Stimulated activated CD8-positive, alpha-beta memory T cell treated with anti-CD3 and anti-CD28 coated beads, Interleukin-4, amount 100 ng/mL, for 48 hours (primary cell): ENCODE results near the gene MSH6.

Experiments used
- DNase-seq: peaks from one replicate; pipeline ENCODE4 v3.0.0-alpha.2; 2020

Gene MSH6, protein sequence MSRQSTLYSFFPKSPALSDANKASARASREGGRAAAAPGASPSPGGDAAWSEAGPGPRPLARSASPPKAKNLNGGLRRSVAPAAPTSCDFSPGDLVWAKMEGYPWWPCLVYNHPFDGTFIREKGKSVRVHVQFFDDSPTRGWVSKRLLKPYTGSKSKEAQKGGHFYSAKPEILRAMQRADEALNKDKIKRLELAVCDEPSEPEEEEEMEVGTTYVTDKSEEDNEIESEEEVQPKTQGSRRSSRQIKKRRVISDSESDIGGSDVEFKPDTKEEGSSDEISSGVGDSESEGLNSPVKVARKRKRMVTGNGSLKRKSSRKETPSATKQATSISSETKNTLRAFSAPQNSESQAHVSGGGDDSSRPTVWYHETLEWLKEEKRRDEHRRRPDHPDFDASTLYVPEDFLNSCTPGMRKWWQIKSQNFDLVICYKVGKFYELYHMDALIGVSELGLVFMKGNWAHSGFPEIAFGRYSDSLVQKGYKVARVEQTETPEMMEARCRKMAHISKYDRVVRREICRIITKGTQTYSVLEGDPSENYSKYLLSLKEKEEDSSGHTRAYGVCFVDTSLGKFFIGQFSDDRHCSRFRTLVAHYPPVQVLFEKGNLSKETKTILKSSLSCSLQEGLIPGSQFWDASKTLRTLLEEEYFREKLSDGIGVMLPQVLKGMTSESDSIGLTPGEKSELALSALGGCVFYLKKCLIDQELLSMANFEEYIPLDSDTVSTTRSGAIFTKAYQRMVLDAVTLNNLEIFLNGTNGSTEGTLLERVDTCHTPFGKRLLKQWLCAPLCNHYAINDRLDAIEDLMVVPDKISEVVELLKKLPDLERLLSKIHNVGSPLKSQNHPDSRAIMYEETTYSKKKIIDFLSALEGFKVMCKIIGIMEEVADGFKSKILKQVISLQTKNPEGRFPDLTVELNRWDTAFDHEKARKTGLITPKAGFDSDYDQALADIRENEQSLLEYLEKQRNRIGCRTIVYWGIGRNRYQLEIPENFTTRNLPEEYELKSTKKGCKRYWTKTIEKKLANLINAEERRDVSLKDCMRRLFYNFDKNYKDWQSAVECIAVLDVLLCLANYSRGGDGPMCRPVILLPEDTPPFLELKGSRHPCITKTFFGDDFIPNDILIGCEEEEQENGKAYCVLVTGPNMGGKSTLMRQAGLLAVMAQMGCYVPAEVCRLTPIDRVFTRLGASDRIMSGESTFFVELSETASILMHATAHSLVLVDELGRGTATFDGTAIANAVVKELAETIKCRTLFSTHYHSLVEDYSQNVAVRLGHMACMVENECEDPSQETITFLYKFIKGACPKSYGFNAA (N-terminal part only)

DNA sequence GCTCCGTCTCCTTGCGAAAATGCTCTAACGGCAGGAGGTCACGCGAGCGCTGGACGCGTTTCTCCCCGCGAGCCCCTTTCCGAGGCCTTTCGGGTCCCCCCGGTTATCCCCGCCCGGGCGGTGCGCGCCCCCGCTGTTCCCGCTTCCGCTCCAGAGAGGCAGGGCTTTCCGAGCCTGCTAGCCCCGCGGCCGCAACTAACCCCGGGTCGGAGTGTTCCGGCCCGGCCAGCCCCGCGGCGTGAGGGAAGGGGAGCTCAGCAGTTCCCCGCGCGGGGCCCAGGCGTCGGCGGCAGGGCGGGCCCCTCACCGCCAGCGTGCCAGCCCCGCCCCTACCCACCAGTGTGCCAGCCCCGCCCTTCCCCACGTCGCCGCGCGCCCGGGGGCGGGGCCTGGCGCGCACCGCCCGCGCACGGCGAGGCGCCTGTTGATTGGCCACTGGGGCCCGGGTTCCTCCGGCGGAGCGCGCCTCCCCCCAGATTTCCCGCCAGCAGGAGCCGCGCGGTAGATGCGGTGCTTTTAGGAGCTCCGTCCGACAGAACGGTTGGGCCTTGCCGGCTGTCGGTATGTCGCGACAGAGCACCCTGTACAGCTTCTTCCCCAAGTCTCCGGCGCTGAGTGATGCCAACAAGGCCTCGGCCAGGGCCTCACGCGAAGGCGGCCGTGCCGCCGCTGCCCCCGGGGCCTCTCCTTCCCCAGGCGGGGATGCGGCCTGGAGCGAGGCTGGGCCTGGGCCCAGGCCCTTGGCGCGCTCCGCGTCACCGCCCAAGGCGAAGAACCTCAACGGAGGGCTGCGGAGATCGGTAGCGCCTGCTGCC lies at the start of gene MSH6:
Gene MSH6, plus strand, starts transcription at position 475 of the 815 bp plus-strand sequence. Its CDS starts 89 bp downstream, at position 564.
- DNase-seq, result peak; percentile 87

DNA sequence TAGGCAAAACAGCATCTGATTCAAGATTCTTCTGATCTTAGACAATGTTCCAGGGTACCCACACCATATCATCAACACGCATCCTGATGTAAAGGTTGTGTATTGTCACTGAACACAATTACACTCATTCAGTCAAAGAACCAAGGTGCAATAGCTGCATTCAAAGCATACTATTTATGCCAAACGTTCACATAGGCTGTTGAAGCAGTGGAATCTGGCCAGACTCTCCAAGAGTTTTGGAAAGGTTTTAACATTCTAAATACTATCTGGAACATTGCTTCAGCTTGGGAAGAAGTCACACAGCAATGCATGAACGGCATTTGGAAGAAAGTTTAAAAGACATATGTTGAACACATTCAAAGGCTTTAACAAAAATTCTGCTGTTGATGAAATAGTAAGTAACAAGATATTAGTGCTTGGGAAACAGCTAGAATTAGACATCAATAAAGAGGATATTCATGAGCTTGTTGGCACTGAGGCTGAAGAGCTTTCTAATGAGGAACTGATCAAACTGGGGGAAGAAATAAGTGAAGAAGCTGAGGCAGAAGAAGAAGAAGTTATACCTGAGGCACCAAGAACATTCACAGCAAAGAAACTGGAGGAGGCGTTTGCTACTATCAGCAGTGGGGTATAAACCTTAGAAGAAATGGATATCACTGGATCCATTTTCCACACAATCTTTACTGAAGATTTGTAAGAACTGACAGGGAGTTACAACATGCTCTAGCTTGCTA lies 47.6 kb upstream of the MSH6 start:
- DNase-seq, result no peak

DNA sequence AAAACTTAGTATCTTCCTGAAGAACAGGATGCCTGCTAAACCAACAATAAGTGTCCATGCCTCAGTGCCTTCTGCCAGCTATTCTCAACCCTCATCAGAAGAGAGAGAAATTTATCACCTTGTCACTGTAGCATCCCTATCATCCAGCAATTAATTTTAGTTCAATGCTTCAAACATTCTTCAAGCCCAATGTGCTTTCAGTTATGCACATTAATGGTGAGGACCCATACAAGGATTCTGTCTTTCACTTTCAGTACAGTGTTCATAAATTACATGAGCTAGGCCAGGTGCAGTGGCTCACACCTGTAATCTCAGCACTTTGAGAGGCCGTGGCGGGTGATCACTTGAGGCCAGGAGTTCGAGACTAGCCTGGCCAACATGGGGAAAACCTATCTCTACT lies 47.0 kb upstream of the MSH6 start:
- DNase-seq, result no peak

DNA sequence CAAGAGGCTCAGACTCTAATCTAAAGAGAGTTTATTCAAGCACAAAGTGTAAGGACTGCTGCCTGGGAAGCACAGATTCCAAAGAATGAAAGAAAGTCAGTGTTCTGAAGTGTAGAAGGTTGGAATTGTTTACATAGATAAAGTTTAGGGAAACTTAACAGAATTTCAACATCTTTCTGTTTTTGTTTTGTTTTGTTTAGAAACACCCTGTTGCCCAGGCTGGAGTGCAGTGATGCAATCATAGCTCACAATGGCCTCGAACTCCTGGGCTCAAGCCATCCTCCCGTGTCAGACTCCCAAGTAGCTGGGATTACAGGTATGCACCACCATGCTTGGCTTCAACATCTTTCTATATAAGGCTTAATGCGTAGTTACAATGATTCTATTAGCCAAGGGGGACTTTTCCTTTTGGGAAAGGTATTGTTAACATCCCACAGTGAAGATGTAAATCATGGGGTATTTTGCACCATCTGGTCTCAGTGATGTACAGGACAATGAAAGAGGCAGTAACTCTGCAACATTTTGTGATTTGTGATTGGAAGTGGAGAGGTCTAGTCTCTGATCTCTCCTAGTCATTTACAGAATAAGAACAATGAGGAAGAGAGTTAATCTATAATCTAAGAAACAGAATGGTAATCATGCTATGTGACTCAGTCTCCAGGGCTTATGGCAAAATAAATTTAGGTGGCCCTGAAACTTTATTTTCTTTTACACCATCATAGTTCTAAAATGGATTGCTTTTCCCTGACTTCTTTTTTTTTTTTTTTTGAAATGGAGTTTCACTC lies 45.6 kb upstream of the MSH6 start:
- DNase-seq, result no peak

DNA sequence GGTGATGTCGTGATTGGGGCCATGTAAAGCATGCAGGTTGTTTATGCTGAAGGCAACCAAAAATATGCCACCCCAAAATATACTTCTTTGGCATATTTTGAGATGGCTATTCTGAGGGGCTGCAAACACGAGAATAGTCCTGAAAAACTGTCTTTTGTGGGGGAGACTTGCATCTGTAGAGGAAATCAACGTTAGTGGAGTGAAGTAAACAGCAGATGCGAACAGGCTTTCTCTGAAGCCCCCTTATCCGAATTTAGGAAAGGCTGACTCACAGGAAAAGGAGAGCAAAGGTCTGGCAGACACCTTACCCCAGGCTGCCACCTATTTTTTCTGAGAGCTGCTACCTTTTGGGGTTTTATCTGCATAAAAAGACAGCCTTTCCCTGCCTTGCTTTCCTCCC lies 44.6 kb upstream of the MSH6 start:
- DNase-seq, result no peak

DNA sequence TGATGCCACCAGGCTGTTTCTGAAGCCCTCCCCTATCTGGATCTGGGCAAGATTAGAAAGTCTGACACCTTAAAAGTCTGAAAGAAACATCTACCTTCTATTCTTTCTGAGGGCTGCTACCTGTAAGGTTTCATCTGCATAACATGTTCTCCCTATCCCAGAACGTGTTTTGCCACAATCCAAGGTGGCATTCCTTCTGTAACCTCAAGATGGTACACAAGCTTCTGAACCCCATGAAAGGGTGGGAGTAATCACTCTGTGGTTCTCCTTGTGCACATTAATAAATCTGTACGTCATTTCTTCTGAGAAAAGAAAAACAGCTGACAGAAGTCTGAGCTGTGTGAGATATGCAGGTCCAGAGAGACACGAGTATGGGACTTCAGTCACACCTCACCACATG lies 41.8 kb upstream of the MSH6 start:
- DNase-seq, result no peak

DNA sequence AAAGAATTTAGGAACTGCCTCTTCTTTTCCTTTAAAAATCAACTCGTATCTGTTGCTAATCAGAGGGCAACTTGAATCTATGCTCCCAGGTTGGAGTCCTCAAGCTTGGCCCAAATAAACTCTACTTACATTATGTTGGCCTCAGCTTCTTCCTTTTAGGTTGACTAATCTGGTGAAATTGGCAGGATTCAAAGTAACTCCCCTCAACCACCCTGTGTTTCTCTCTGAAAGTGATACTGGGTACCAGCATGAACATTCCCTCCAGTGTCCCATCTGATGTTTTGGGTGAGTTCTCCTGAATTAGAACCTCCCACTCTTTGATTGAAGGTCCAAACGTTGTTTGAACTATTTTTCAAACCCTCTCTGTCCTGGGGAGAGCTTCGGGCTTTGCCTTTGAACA lies 41.3 kb upstream of the MSH6 start:
- DNase-seq, result no peak

DNA sequence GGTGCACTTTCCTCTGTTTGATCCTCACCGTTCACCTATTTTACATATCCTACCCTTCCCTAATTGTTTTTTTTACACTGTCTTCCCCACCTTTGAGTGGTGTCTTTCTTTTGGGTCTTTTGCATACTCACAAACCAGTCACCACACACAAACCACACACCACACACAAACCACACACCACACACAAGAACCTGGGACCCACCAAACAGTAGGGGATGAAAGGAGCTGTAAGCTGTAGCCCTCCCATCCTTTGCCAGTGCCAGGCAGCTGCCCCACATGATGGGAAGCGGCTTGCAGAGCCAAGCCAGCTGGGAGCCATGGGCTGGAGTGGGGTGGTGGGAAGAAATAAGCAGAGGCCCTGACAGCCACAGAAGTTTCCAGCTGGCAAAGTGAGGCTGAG lies 38.9 kb upstream of the MSH6 start:
- DNase-seq, result no peak

DNA sequence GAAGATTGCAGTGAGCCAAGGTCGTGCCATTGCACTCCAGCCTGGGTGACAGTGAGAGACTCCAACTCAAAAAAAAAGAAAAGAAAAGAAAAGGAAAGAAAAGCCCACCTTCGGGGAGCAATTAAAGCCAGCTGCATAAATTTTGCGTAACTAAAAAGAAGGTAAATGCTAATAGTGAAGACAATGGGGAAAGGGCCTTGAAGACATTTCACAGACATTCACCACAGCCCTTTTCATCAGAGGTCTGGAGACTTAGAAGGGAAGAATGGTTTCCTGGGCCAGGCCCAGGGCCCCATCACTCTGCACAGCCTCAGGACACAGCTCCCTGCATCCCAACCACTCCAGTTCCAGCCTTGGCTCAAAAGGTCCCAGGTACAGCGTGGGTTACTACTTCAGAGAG lies 35.1 kb upstream of the MSH6 start:
- no peak for DNase-seq

DNA sequence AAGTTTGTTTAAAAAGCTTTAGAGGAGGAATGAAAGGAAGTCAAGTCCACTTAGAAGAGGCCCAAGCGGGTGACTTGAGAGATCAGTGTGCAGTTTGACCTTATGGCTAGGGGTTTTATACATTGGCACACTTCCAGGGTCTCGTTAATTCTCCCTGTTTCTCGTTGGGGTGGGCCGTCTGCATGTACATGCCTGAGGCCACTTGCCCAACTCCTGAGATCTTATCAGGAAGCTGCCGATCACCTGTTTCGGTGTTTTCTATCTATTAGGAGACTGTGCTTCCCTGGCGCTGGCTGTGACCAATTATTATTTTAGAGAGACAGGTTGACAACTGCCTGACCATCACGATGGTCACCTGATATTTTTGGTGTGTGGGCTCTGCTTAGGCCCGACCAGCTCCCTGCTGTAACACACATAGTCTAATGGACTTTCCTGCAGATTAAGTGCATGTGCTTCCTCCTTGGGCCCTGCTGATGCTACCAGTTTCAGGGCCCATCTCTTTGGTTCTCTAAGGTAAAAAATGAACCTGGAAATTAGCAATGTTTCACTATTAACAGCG lies 31.0 kb upstream of the MSH6 start:
- DNase-seq, result no peak

DNA sequence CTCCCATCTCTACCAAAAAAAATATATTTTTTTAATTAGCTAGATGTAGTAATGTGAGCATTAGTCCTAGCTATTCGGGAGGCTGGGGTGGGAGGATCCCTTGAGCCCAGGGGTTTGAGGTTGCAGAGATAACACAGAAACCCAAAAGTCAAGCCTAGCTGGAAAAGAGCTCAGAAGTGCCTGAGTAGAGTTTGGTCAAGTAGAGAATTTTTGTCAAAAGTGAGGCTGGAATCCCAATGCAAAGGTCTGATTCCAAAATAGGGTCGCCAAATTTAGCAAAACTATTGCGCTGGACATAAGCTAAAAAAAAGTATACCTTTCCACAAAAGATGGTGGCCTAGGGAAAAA lies 15.5 kb upstream of the MSH6 start:
- no peak for DNase-seq

DNA sequence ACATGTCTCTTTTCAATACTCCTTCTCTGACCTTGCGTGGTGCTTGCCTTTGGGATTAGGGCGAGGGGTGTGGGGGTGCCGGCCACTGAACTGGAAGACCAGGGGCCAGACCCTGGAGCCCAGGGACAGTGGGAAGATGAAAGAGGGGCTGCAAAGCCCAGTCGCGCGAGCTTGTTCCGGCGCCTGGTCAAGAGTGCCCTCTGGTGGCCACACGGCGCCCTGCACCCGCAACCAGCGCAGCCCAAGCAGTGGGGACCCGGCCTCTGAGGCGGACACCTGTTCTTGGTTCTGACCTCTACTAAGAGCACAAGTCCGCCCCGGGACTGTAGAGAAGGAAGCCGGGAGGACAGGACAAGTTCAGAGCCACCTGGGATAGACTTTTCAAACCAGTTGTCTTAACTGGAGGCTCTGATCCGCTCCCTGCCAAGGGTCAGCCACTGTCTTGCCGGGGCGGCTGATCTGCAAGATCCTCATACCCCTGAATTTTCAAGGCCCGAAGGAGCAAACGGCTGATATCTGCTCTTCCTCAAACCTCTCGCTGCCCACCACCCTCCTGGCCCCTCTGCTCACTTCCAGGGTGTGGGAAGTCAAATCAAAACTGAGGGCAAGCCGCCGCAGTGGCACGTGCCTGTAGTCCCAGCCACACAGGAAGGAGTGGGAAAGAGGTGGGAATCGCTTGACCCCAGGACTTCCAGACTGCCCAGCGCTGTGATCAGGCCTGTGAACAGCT lies 14.9 kb upstream of the MSH6 start:
- peak; percentile 87 for DNase-seq

DNA sequence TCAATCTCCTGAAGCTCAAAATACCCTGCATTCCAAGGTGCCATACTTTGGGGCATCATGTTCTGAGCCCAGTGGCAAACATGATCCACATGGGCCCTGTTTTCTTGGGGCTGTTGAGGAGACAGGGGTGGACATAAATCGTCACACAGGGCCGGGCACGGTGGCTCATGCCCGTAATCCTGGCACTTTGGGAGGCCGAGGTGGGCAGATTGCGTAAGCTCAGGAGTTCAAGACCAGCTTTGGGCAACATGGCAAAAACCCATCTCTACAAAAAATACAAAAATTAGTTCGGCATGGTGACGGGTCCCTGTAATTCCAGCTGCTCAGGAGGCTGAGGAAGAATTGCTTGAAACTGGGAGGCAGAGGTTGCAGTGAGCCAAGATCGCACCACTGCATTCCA lies 13.6 kb upstream of the MSH6 start:
- DNase-seq, result no peak

DNA sequence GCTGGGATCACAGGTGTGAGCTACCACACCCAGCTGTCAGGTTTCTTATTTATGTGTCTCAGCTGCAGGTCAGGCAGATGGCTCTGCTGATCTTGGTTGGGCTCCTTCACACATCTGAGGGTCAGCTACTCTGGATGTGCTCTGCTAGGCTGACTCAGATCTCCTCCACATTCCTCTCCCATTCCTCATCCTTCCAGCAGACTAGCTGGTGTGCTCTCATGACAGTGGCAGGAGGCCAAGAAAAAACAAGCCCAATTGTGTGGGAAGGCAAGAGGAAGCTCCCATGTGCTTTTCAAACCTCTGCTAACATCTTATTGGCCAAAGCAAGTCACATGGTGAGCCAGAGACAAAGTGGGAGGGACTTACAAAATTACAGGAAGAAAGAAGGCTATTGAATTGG lies 11.7 kb upstream of the MSH6 start:
- DNase-seq, result no peak

DNA sequence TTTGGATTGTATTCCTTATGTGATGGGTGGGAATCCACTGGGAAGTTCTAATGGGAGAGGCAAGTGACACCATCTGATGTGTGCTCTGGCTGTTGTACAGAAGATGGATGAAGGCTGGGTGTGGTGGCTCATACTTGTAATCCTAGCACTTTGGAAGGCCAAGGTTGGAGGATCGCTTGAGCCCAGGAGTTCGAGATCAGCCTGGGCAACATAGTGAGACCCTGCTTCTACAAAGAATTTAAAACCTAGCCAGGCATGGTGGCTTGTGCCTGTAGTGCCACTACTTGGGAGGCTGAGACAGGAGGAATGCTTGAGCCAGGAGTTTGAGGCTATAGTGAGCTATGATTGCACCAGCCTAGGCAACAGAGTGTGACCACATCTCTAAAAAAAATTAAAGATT lies 10.6 kb upstream of the MSH6 start:
- DNase-seq, result no peak

DNA sequence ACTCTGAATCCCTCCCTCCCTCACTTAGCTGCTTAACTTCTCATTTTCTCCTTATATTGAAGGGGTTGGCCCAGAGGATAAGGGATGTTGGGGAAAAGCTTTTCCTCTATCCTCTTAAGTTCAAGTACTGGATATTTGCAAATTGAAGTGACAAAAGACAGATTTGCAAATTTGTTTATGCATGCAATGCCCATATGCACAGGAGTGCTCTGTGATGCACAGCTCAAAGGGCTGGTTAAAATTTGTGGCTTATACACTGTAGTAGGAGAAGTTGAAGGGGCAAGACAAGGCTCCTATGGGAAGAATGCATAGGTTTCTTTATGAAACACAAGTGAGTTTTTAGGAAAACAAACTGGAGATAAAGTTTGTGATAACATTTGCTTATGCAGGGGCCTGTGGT lies 8.4 kb upstream of the MSH6 start:
- DNase-seq, result no peak

DNA sequence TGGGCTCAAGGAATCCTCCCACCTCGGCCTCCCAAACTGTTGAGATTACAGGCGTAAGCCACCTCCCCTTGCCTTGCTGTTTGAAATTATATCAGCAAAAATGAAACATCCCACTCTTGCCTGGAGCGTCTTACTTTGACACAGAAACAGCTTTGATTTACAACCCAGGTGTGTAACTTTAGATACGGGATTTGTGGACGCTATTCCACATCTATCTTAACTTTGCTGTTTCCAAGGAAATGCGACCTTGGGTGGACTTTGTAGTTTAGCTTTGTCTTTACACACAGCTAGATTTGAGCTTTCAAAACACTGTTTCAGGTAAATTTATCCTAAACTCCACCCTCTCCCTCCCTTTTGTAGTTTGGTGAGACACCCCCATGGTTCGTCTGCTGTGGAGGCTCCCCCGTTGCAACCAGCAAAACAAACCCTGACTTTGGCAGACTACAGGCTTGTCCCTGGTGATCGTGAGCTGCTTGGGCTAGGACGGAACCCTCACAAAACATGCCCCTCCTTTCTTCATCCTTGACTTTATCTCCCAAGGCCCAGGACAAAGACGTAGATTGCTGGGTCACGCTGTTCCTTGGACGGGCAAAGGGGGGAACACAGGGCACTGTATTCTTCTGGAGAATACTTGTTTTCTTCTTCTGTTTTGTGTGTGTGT lies 5.5 kb upstream of the MSH6 start:
- no peak for DNase-seq

DNA sequence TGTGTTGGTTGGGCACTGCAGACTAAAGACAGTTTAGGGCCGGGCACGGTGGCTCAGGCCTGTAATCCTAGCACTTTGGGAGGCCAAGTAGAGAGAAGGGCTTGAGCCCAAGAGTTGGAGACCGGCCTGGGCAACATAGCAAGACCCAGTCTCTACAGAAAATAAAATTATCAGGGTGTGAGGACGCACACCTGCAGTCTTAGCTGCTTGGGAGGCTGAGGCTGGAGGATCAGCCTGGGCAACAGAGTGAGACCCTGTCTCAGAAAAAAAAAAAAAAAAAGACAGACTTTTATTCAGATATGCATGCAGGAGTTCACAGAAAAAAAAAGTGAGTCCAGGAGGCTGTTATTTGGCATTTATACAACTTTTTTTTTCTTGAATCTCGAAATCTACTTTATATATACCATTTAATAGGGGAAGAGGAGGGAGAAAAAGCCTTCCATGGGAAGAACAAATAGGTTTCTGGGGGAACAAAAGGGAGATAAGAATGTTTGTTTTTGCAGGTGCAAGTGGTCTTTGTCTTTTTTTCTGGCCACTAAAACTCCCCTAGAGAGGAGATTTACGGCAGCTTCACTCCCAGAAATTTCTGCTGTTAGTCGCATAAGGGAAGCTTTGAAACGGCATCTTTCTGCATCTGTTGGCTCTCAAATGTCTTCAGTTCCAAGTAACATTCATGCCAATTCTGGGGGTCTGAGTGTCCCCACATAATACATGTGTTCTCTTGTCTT lies 4.1 kb upstream of the MSH6 start:
- DNase-seq, result no peak

DNA sequence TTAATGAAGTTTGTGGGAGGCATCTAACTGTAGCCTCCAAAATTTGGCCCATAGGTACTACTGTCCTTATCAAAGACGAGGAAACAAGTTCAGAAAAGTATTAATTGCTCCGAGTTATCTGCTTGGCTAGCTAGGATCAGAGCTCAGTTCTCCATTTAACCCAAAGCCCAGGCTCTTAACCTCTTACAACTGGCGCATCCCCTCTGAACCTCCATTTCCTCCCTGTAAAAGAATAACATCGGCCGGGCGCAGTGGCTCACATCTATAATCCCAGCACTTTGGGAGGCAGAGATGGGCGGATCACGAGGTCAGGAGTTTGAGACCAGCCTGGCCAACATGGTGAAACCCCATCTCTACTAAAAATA lies 3.5 kb upstream of the MSH6 start:
- DNase-seq, result no peak
